ENCODE measurements around the gene RHOB. TPM values are rescaled to one million over a fixed set of nuclear protein-coding genes. Genes with fewer than 3 reads are reported as not detected.
A peak's percentile ranks its signal among the peaks of the same experiment; 100 is the strongest.

The RHOB gene
- total RNA-seq, 4 donors from 2014 or later = 1,356 to 1,875 (median 1,699) TPM

DNA sequence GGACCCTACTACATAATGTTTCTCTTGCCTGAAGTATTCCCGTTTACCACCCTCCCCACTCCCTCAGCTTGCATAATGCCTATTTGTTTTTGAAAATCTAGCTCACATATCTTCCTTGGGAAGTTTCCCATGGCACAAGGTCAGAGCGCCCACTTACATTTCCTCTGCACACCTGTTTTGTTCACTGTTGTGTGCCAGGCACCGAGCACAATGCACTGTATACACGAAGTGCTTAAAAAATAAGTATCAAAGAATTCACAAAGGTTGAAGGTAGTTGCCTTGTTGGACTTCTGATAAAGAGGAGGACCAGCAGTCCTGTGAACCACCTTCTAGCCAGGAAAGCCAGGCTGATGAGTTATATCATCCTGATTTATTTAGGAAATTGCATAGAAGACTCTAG, 16.8 kb upstream of the RHOB start:
- H3K36me3 ChIP-seq = no peaks in the 10 kb centered on the region
- WGBS, 2 donors = 54 to 58% methylated on average over 4 of the region's 4 CpGs
- H3K27me3 ChIP-seq = no peaks in the 10 kb centered on the region
- peak overlapping the region in 3 of 4 donors; percentile 46 to 66 (median 53) for H3K27ac ChIP-seq
- no peak for TF ChIP-seq POLR2A (IDR thresholded peaks at IDR 0.05)
- no peak for TF ChIP-seq EP300 (IDR thresholded peaks at IDR 0.05)
- TF ChIP-seq, protein P1, sequence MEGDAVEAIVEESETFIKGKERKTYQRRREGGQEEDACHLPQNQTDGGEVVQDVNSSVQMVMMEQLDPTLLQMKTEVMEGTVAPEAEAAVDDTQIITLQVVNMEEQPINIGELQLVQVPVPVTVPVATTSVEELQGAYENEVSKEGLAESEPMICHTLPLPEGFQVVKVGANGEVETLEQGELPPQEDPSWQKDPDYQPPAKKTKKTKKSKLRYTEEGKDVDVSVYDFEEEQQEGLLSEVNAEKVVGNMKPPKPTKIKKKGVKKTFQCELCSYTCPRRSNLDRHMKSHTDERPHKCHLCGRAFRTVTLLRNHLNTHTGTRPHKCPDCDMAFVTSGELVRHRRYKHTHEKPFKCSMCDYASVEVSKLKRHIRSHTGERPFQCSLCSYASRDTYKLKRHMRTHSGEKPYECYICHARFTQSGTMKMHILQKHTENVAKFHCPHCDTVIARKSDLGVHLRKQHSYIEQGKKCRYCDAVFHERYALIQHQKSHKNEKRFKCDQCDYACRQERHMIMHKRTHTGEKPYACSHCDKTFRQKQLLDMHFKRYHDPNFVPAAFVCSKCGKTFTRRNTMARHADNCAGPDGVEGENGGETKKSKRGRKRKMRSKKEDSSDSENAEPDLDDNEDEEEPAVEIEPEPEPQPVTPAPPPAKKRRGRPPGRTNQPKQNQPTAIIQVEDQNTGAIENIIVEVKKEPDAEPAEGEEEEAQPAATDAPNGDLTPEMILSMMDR (IDR thresholded peaks at IDR 0.05) = no peak
- no peak overlapping the region for H3K4me3 ChIP-seq
- DNase-seq (ENCODE audit: low spot score in 2 of 2) = peak; percentile 7
- no peaks in the 10 kb centered on the region for H3K9me3 ChIP-seq
- H3K4me1 ChIP-seq = peaks cover 0 to 28% (median 7%) of the 10 kb centered on the region in 4 donors

DNA sequence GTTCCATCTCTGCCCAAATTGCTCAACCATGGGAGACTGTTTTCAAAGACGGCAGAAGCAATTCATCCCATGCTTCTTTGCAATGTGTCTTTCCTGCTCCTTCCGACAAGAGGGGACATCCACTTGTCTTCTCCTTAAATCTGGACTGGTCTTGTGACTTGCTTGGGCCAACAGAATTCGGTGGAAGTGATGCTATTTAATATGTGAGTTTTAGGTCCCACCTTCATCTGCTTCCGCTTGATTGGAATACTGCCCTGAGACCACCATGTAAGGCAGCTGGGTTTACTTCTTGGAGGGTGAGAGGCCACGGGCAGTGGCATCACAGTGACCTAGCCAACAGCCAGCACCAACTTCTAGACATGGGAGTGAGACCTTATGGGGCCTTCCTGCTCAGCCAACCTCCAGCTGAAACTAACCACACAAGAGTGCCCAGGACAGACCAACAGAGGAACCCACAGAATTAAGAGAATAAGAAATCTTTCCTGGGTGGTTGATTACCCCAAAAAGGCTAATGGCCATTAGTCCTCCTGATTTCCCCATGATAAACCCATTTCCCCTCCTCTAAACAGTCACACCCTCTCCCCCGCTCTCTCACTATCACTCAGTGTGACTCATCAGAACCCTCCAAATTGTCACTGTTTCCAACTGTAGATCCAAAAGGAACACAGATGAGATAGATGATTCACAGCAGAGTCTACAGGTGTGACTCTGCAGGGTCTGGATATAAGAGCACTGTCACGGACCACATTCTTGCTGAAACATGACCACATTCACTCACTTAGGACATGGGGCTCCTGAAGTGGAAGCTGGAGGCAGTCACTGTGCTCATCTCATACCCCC, 16.2 kb upstream of the RHOB start:
- Histone ChIP-seq H3K27ac (peak overlapping the region in 1 of 4 donors; percentile 66), H3K27me3 (no peaks in the 10 kb centered on the region), H3K9me3 (no peaks in the 10 kb centered on the region), H3K4me1 (peaks cover 0 to 22% (median 3%) of the 10 kb centered on the region in 4 donors), H3K4me3 (no peak overlapping the region), H3K36me3 (no peaks in the 10 kb centered on the region)
- peak in 1 of 2 donors; percentile 17 for DNase-seq (ENCODE audit: low spot score in 2 of 2)
- peak in 1 of 2 donors; percentile 26 for TF ChIP-seq EP300 (IDR thresholded peaks at IDR 0.05)
- TF ChIP-seq, protein P1 (IDR thresholded peaks at IDR 0.05) = no peak
- WGBS, 2 donors = 82 to 86% methylated on average over 7 of the region's 7 CpGs

DNA sequence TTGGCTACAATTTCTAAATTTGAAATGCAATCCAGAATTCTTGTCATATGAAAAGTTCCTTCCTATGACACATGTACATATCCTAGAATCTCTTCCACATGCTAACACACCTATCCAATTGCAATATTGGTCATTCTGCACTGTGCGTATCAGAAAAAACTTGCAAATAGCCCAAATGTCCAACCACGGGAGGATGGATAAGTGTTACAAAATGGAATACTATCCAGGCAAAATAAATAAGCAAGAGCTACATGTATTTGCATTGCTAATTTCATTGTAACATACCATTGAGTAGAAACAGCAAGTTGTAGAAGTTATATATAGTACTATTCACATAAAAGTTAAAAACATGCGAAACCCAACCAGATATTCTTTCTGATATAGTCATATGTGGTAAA, 15.6 kb upstream of the RHOB start:
- TF ChIP-seq POLR2A (IDR thresholded peaks at IDR 0.05) = no peak
- TF ChIP-seq EP300 (IDR thresholded peaks at IDR 0.05) = no peak
- TF ChIP-seq, protein P1 (IDR thresholded peaks at IDR 0.05) = no peak
- Histone ChIP-seq H3K4me3 (no peak overlapping the region), H3K36me3 (no peaks in the 10 kb centered on the region), H3K27me3 (no peaks in the 10 kb centered on the region), H3K4me1 (peaks cover 0 to 16% (median 0%) of the 10 kb centered on the region in 4 donors), H3K9me3 (no peaks in the 10 kb centered on the region), H3K27ac (no peak overlapping the region)
- DNase-seq (ENCODE audit: low spot score in 2 of 2) = no peak
- WGBS, 2 donors = 92 to 94% methylated on average over 3 of the region's 3 CpGs

DNA sequence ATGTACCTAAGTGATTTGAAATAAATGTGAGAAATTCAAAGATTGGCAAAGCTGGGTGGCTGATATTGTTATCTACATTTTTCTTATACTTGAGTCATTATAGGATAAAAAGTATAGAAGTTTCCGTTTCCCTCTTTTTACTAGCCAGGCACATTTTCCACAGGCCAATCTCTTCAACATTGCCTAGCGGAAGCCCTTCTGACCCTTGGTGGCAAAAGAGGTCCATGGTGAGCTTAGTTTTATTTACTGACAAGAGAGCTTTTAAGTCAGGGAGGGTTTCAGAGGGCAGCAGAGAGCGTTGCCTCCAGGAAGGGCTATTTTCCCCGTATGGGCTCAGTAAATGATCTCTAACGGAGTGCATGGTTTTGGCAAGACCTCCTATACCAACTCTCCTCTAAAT, 15.1 kb upstream of the RHOB start:
- Histone ChIP-seq H3K4me3 (no peak overlapping the region), H3K27ac (no peak overlapping the region), H3K36me3 (no peaks in the 10 kb centered on the region), H3K27me3 (no peaks in the 10 kb centered on the region), H3K4me1 (peaks cover 0 to 16% (median 0%) of the 10 kb centered on the region in 4 donors), H3K9me3 (no peaks in the 10 kb centered on the region)
- peak in 1 of 2 donors; percentile 5 for DNase-seq (ENCODE audit: low spot score in 2 of 2)
- TF ChIP-seq, protein P1 (IDR thresholded peaks at IDR 0.05) = no peak
- TF ChIP-seq POLR2A (IDR thresholded peaks at IDR 0.05) (no peak), EP300 (IDR thresholded peaks at IDR 0.05) (no peak)
- WGBS, 2 donors = 62 to 78% methylated on average over 5 of the region's 5 CpGs

DNA sequence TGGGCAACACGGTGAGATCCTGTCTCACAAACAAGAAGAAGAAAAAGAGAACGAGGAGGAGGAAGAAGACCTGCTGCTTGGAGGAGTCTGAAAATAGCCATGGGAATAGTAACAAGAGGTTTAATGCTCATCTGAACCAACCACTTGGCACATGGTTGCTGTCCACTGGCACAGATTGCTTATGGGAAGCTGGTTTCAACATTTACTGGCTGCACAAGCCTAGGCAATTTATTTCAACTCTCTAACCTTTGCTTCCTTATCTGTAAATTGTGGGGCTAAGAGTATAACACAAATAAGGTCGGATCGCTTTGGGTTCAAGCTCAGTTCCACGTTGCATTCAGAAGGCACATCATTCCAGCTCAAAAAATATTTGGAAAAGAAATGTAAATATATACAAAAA, 14.2 kb upstream of the RHOB start:
- H3K27ac ChIP-seq = no peak overlapping the region
- no peaks in the 10 kb centered on the region for H3K9me3 ChIP-seq
- H3K4me3 ChIP-seq = no peak overlapping the region
- no peak for DNase-seq (ENCODE audit: low spot score in 2 of 2)
- WGBS, 2 donors = 77 to 79% methylated on average over 5 of the region's 5 CpGs
- peaks cover 0 to 19% (median 1%) of the 10 kb centered on the region in 4 donors for H3K4me1 ChIP-seq
- no peaks in the 10 kb centered on the region for H3K27me3 ChIP-seq
- TF ChIP-seq, protein P1 (IDR thresholded peaks at IDR 0.05) = no peak
- TF ChIP-seq EP300 (IDR thresholded peaks at IDR 0.05) = no peak
- no peak for TF ChIP-seq POLR2A (IDR thresholded peaks at IDR 0.05)
- no peaks in the 10 kb centered on the region for H3K36me3 ChIP-seq

Measured in tibial nerve (tissue), 4 donors.